Stimulated activated naive CD4-positive, alpha-beta T cell treated with Interleukin-2 at 50 U/mL for 16 hours (primary cell): Measurements from ENCODE around the gene SORCS3.

Experiments
- DNase-seq: peaks from one replicate; lab custom pipeline; 2025; lab: John Stamatoyannopoulos, UW

The SORCS3 gene

DNA sequence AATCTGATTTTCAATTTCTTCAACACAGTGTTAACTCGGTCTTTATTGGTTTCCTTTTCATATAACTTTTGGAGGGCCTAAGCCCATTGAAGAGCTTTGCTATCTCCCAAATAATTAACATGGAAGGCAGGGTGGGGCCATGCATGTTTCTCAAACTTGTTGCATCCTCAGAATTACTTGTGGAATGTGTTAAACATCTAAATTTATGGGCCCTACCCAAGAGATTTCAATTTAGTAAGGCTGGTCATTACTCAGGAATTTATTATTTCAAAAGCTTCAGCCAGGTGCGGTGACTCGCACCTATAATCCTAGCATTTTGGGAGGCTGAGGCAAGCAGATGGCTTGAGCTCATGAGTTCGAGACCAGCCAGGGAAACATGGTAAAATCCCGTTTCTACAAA, 208.9 kb downstream of the SORCS3 start:
- DNase-seq = no peak

DNA sequence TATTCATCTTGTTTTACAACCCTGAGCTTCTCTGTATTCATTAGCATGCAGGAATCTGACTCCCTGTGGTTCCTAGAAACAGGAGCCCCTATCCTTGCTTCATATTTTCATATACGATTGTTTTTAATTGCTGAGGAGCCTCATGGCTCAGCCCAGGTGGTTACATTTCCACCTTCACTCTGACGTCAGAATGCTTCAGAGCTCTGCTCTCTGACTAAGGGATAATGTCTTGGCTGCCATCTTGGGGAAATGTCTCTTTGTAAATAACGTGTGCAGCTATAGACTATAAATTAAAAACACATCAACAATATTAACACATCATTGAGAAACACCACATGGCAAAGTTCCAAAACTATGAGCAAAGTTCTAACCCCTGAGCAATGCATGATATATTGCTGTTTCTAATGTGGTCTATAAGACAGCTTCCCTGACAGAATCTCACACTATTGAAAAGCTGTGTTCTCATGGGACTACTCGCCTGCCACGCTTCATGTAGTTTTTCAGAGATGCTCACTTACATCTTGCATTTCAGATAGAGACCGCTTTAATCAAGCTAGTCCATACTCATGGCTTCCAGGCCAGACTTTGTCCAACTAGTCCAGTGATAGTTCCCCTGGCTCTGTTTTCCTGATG, 227.0 kb downstream of the SORCS3 start:
- DNase-seq = no peak

DNA sequence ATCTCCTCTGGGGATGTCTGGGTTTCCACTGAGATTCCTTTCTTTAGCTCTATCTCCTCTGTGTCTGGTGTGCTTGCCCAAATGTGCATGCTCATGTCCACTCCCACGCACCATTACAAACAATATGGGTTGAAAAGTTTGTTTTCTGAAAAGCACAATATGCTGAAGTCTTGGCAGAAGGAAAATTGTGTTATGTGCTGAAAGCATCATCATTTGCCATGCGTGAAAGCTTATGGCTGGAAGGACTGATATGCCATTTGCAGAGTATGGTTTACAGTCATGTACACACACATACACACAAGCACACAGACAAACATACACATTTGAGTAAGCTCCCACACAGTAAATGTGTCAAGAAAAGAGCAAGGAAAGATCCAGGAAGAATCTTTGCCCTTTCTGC, 231.6 kb downstream of the SORCS3 start:
- no peak for DNase-seq

DNA sequence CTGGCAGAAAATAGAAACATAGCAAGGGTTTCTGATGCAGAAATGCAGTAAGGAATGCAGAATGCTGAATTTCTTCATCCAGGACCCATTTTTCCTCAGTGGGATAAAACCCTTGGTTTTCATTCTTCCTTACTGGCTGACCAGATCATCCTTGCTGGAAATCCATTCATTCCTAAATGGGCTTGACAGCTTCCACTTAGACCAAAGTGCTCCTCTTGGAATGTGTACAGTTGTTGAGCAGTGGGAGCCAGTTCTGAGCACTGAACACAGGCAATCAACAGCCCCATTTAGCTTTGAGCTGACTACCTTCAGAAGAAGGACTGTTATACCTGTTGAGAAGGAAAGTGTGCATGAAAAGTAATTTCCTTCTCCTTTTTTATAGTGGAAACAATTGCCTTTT, 232.1 kb downstream of the SORCS3 start:
- no peak for DNase-seq

DNA sequence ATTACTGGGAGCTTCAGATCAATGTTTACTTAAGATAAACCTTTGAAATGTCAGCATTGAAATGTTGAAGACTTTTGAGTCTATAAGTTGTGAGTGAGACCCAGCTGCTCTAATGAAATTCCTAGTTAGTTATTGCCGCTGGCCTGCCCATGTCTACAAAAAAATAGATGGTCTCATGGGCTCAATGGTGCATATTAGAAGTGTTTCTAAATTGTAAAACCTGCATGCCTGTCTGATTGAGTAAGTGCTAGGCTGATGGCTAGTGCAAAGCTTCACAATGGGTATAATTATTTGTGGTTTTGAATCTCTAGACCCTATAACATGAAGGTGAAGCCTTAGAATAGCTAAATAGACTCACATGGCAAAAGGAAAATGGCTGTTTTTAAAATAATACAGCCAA, 234.5 kb downstream of the SORCS3 start:
- DNase-seq = no peak

DNA sequence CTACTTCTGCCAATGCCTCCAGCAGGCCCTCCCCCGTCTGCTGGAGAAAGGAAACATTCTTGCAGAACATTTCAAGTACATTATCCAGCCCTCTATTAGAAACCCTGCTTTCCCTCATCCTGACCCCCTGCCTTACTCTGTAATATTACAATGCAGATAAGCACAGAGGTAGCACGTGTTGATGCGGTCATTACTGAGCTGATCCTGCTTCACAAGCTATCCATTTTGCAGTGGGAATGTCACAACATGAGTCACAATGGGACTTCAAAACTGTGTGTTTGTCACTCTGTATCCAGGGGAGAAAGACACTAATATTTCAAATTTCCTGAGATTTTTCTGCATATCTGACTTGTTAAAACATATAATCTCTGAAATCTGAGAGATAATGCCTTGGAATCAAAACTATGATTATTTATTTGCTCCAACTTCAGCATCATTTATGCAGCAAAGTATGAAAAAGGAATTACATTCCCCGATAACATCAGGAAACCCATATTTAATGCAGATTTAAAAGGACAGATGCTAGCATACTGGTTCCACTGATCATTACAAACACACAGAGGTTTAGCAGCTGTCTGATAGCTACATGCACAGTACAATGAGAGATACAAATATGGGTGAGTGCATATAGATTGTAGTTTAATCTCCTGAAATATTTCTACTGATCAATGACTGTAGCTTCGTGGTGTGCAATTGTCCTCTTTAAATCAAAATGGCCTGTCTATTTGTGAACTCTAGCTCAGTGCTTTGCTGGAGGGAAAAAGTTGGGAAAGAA, 239.7 kb downstream of the SORCS3 start:
- no peak for DNase-seq

DNA sequence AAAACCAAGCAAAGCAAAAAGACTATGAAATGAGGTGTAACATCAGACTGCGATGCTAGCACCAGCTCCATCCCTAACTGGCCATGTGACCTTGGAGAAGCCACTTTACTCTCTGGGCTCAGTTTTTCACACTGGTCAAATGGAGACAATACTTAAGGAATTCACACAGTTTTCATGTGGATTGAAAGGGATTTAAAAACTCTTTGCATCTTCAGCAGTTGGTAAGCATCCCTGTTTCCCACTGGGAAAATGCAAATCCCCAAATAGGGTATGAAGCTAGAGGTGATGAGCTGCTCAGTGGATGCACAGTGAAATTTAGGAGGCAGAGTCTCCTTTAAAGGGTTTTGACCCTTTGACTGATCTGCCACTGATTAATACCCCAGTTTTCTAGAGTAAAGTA, 240.7 kb downstream of the SORCS3 start:
- no peak for DNase-seq

DNA sequence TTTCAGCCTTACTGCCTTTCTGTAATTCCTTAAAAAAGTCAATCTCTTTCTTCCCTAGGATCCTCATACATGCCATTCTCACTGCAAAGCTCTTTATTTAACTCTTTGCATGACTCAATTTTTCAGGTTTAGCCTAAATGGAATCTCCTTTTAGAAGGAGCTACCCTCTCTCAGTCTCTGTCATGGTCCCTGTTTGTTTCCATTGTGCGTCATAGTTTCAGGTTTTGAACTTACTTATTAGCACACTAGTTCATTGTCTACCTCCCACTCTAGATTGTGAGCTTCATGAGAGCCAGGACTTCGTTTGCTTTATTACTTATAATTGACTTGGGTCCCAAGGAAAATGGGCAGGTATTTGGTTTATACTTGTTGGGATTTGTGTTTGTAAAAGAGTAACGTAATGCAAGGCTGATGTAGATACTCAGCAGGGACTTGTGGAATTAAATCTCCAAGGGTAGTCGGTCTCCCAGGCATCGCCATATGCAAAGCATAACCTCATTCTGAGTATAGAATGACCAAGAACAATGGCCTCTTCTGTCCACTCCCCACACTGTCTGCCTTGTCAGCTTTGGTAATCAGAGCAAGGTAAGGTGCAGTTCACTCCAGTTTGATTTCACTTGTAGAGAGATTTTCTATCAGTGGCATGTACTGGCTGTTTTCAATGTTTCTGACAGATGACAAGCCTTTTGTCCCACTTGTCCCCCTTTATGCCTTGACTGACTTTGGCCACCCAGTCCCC, 252.0 kb downstream of the SORCS3 start:
- no peak for DNase-seq

DNA sequence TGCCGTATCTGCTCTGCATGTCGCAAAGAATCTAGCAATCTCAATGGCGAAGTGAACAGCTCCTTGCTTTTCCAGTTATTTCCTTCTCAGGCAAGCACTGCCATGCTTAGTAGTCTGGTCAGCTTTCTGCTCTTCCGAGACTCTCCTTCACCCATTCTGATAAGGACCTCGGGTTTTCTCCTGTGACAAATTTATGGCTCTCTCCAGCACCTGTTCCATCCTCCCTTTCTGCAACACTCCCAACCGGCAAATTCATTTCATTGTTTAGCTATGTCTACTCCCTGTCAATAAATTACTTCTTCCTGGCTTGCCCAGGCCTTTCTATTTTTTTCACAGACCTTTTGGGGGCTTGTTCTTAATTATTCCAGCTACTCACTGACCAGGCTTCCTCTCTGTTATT, 252.6 kb downstream of the SORCS3 start:
- DNase-seq = no peak

DNA sequence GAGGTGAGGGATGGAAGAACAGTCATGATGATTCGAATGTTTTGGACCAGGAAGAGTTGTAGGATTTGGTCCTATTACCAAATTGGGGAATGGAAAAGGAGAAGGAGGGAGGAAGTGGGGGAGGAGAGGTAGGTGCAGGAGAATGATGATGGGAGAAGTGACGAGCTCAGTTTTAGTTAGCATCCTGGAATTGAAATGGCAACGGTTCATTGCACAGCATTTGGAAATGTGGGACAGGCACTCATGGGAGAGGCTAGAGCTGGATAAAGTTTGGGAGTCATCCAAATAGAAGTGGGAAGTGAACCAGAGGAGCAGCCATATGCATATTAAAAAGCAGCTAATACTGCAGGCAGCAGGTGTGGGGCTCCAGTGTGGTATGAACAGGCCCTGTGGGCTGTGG, 253.6 kb downstream of the SORCS3 start:
- DNase-seq = no peak

DNA sequence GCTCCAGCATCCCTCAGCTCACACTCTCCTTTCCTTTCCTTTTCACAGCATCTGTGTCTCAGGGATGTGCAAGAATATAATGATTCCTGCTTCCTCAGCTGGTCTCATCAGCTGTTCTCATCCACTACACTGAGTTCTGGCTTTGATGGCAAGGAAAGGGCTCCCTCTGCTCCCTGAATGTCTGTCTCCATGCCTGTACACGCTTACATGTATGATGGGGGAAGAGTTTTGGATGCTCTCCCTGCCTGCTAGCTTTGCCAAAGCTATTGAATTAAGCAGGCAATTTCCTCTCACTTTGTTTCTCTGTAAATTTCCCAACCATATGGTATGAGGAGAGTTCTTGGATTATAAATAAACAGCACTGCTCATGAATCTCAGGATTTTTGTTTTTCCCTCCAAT, 254.5 kb downstream of the SORCS3 start:
- no peak for DNase-seq

DNA sequence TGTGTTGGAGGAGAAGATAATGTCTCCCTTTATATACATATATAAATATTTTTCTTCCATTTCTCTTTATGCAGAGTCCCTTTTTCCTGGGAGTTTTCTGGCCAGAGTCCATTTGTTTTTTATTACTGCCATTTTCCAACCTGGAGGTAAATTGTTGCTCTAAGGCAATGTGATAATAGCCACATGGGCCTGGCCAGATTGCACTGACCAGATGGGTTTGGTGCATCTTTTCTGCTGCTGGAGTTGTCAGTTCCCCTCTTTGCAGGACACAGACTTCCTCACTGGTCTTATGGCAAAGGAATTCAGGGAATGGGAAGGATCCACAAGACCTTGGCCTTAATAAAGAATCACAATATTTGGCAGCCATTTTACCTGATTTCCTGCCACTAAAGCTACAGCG, 254.9 kb downstream of the SORCS3 start:
- DNase-seq = no peak

DNA sequence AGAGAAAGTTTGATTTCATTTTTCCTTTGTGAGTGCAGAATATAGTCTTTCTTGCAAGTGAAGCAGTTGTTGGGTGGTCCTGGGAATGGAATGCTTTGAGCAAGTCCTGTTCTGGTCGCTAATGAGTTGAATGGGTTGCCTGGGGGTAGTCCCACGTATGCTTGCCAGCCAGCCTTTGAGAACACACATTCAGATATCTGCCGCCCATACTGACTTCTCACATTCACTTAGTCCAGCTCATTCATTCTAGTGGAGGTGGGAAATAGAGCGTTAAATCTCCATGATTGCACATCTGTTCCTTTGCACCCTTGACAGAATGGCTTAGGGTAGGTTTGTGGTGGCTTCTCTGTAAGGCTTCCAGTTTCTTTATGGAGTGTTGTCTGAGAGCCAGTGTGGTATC, 256.6 kb downstream of the SORCS3 start:
- no peak for DNase-seq

DNA sequence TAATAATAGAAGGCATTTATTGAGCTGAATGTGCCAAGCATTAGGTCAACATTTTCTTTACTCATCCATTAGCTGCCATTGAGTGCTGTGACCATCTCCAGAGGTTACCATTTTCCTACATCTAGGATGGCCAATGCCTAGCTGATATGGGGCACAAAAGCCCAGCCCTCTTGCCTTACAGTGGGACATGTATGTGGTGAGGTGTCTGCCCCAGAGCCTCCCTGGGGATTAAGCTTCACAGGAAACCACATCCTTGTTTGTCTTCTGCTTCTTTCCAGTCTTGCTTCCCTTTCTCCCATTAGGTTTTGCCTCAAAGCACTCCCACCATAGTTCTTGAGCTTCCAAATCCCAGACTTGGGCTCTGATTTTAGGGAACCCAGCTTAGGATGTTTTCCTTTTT, 258.7 kb downstream of the SORCS3 start:
- DNase-seq = no peak

DNA sequence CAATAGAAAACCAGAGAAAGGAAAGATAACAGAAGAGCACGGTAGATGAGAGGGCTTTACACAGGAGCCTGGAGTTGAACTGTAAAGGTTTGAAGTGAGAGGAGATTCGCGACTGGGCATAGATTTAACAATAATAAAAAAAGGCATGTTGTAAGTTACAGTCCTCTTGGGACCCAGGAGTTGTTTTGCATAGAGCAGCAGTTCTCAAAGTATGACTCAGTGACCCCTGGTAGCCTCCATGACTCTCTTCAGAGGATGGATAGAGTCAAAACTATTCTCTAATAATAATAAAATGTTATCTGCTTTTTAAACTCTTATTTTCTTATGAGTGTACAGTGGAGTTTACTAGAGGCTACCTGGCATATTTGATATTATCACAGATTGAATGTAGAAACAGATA, 262.3 kb downstream of the SORCS3 start:
- no peak for DNase-seq

DNA sequence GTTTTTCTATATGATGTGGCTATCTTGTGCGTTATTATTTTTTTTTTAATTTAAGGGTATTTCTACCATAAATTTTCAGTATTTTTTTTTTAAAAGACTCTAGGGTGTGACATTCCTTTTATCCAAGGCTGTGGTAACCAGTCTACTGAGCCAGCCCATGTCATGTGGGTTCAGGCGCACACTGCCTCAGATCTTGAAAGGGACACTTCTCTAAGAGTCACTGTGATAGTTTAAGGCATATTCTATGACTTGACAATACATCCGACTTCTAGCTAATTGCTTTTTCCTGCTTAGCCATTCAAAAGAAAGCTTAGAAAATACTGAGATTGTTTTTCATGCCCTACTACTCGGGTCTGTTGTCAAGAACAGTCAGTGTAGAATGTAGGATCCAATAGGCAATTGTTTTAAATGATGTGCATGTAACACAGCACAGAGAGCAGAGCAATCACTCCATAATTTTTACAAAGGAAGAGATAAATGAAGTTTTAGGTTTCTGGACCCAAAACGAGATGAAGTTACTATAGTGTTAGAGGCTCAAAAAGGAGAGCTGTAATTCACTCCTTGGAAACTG, 263.7 kb downstream of the SORCS3 start:
- no peak for DNase-seq

DNA sequence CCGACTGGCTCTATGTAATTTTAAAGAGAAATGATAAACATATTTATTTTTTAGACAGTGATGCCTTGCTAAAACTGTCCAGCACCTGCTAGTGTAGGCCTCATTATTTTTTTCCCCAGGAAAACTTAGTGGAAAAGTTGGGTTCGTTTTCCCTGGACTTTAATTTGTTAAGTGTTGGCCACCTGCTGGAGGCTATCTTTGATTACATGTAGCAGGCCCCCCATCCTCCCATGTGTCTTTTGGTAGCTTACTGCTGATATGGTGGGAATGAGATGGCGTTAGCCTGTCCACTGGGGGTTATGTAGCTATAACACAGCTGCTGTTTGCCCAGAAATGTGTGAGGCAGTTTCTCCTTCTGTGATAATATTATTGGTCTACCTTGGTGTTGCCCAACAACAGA, 265.0 kb downstream of the SORCS3 start:
- DNase-seq = no peak

DNA sequence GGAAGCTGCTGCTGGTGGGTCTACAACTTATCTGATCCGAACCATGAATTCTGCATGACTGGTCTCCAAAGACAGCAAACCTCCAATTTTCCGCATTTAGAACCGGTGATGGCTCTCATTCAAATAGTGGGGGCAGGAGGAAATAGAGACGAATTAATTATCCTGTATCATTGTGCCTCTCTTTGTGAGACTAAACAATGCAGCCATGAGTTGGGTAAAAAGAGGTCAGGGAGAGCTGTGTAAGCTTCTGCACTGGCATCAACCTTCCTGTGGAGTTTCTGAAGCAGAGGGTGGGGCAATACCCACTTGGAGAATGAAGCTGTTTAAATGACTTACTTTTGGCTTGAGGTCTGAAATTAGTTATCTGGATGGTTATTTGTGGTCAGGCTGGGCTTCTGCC, 266.4 kb downstream of the SORCS3 start:
- no peak for DNase-seq

DNA sequence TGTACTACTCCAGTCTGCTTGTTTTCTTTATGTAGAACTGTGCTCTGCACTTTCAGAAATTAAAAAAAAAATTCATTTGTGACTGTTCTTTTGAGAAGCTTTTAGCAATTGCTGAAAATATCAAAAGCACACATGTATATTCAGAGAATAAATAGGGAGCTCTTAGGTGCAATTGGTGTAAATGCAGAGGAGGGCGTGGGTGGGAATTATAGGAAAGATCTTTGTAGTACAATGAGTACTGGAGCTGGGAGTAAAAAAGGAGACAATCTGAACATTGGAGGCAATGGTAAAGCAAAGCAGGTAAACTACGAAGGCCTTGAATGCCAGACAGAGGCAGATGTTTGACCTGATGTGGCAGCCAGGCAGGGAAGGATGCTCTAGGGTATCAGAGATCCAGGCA, 267.5 kb downstream of the SORCS3 start:
- no peak for DNase-seq

DNA sequence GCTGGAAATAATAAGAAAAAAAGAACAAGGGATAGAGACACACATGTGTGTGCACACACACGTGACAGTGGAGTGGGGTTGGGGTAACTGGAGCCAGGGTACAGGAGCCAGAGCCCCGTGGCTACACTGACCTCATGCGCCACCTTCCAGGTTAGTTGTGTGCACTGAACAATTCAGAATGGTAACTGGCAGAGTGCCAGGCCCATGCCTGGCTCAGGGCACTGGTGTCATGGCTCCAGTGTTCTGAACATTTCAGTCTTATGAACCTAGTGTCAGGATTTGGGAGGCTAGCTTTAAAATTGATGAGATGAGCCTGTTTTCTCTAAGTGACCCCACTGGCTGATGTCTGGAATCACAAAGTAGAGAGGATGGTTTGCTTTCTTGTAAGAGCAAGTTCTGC, 269.6 kb downstream of the SORCS3 start:
- no peak for DNase-seq

DNA sequence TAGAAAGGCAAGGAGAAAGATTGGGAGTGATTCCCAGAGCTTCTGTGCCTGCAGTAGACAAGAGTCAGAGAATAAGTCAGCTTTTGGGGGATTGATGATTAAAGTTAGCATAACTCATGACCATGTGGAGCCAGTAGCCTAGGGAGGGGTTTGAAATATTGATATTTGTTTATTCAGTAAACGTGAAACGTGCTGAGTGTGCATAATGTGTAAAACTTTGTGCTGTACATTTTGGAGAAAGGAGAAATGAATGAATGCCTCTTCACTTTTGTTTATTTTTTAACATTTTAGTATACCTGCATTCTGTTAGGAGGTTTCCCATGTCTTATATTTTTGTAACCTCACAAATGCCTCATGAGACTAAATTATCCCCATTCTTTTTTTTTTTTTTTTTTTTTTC, 272.3 kb downstream of the SORCS3 start:
- no peak for DNase-seq

DNA sequence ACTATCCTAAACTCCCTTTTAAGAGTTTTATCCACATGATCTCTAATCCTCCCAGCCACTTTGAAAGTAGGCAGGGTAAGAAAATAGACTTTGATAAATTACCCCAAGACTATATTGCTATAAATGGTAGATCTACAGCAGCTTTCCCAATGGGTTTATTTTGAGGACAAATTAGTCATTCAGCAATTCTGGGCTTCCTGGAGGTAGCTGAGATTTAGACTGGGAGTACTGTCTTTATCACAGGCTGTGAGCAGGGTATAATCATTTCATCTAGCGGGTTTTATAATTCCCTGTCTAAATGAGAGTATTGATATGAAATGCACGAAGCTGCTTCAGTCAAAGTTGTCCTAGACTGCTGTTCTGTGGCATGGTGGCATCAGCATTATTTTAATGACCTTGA, 279.4 kb downstream of the SORCS3 start:
- no peak for DNase-seq

DNA sequence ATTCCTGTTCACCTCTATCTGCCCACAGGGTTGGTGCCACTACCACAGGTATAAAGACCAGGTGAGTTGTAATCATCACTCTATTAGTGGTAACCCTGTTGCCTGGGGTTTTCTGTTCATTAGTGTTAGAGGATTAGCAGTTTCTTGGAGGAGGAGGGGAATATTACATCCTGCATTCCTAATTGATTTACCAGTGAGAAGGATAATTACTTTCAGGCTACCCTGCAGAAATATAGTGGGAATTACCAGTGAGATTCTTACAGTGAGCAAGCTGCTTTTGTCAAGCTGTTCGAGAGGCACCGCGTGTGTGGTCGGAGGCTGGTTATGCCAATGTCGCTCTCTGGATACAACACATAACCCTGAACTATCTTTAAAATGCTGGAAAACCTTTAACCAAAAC, 280.7 kb downstream of the SORCS3 start:
- DNase-seq = no peak
